SIG-M5 (cell line): Measurements from ENCODE around the gene NGF.

Source experiments
- DNase-seq: peaks from one replicate; lab custom pipeline; 2025; lab: John Stamatoyannopoulos, UW

The NGF gene

DNA sequence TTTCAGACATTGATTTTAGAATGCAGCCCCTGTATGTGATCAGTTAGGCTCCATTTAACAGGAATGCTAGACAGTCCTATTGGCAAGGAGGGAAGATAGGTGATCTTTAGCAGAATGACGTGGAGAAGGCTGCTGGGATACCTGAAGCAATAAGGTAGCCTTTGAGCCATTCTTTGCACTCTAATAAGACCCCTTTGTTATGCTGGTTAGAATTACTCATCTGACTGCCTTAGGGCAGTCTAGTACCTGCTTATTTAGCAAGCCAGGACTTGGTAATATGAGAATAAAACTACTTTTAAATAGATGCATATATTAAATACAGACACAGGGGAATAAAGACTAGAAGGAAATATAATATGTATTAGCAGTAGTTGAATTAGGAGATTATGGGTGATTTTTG, 29.1 kb downstream of the NGF start:
- DNase-seq, result no peak

DNA sequence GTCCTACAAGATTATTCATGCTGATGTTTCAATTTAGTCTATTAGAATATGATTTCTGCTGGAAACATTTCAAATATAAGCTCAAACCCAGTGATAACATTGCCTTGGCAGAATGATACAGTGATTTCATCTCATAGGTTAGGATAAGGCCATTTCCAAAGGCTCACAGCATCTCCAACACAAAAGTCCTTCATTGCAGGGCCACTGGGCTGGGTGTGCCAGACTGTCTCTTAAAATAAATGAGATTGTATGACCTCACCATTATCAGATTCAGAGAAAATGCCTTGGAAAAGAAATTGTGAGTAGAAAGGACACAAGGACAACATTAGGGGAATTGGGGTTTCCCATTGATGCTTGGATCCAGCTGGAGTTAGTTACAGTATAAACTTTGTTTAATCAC, 30.4 kb downstream of the NGF start:
- no peak for DNase-seq

DNA sequence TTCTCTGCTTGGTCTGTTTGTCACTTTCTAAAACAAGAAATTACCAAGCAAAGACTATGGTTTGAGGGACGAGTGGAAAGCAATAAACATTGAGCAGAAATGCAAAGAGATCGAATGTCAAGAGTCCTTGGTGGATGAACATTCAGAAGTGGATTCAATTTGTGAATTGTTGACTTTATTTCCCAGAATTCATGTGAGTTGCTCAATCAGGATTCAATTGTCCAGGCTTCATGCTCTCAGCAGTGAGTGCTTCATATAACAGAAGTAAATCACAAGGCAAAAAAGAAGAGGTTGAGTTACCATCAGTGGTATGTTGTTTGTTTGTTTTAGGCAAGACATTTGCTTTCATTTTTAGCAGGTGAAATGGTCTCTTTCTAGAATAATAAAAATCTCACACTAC, 31.9 kb downstream of the NGF start:
- no peak for DNase-seq

DNA sequence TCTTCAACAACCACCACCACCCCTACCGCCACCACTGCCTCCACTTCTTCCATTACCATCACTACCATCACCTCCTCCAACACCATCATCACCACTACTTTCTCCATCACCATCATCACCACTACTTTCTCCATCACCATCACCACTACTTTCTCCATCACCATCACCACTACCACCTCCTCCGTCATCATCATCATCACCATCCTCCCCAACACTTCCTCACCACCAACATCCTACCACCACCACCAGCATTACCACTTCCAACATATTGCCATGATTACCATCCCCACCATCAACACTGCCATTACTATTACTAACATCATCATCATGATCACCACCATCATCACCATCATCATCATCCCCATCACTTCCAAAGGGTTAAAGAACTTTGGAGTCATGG, 34.7 kb downstream of the NGF start:
- DNase-seq, result no peak

DNA sequence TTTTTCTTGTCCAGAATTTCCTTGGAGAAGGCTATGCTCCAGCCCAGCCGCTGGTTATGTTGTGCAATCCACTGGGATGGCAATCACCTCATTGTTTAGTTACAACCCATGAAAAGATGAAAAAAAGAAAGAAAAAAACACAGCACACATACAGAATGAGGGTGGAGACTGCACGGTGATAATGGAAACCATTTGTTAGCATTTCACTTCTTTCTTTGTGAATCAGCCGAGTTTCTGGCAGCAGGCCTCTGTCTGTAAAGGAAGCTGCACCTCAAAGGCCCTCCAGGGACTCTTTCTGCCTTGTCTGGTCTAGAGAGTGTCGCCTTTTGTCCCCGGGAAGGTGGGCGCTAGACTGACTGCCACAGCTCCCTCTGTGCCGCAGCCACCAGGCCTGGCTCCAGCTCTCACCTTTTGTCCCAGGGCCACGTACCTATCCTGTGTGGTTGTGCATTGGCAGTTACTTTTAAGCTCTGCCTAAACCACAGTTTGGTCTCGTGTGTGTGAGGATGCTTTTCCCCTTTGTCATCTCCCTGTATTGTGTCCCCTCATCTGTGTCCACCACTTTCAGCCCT, 35.6 kb downstream of the NGF start:
- no peak for DNase-seq

DNA sequence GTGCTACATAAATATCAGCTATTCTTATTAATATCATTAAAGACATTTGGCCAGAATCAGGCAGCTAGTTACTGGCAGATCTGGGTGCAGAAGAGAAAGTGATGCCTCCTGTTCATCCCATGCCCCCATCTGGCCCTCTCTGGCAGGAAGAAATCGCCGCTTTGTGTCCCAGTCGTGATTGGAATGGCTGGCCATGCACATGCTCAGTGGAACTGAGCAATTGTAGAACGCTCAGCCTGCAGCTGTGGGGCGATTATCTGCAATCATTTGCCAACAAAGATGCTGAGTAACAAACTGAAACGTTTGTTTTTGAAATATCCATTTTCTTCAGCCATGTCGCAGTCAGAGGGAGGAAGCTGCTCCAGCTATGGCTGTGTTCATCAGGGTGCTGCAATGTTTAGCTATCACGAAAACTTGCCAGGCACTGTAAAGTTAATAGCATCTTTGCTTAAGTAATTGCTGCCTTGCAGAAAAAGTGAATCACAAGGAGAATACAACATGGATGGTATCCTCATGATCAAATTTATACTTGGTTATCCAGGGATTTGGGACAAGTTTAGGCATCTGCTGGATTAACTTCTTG, 36.5 kb downstream of the NGF start:
- DNase-seq, result no peak

DNA sequence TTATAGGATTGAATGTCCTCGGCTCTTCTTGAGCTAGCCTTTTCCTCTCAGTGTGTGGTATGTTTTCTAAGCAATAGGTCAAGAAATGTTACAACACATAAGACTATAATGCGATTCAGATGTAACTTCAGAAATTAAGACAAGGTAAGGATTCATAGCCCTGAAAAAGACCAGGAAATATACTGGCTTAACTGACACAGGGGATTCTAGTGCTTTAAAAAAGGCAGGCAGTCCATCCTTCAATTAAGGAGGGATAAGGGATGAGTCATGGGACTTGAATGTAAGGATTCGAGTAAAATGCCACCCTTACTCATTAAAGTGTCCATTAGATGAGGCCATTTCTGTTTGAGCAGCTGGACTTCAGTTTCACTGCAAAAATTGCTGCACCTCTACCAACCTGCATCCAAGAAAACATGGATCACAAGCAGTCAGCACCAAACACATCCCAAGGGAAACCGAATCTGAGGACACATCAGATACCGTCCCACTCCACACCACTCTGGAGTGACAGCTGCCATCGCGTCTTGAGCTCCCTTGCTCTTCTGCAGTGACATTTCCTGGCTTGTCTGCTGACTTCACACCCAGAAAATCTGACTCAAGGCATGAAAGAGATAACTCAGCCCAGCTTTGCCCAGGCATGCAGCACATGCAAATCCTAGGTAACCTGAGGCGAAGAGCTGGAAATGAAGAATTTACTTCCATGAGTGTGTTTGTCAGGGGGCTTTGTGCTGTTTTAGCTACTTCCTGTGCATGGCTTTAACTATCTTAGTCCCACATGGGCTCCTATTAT, 37.8 kb downstream of the NGF start:
- DNase-seq, result no peak

DNA sequence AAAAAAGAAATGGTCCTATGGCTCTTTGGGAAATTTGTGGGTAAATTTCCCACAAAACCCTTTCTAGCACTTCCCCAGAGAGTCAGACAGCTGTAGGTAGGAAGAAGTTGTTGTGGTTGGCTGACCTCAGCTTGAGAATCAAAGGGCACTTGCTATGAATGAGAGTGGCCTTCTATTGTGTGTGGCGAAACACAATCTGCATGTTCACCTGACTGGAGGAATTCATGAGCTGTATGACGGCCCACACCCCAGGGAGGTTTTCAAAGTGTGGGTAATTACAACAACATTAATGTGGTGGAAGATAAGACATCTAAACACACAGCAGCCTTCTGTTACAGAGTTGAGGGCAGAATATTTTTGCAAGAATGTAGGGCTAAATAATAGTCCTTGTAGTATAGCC, 38.8 kb downstream of the NGF start:
- DNase-seq, result no peak

DNA sequence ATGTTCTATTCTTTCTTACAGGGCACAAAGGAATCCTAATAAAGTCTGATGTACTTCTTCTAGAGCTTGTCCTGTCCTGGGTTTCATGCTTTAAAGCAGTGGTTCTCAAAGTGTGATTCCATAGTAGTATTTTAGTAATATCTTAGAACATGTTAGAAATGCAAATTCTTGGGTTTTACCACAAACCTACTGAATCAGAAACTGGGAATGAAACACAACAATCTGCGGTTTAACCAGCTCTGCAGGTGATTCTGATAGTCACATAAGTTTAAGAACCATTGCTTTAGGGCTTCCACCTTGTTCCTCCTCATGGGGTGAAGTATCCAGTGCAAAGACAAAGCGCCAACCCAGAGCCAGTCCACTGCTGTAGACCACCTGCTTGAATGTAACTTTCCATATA, 41.1 kb downstream of the NGF start:
- no peak for DNase-seq

DNA sequence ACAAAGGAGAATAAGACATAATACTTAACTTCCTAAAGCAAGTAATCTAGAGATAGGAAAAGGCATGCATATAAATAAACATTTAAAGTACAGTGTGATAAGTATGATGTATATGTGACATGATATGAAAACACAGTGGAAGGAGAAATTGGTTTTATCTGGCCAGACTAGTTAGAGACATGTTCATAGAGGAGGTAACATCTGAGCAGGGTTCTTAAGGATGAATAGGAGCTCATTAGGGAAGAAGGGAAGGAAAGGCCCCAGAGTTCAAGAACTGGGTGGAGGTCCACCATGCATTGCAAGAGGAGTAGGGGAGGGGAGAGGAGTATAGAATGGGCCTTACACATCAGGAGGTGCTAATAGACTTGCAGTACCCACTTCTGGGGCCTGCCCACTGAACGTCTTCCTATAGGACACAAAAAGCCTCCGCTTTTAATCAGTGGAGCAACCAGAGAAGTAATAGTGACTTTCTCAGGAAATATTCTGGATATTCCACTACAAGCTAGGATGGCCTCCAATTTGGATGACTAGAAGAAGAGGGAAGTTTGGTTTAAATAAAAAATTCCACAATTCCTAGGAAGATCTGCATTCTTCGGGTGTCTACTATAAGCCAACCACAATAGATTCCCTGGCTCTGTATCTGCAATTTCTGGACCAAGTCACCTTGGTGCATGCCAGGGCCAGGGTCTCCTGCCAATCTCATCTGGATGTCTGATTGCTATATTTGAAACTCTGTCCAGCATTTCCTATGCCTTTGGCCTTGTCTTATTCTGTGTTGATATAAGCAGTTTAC, 41.9 kb downstream of the NGF start:
- no peak for DNase-seq

DNA sequence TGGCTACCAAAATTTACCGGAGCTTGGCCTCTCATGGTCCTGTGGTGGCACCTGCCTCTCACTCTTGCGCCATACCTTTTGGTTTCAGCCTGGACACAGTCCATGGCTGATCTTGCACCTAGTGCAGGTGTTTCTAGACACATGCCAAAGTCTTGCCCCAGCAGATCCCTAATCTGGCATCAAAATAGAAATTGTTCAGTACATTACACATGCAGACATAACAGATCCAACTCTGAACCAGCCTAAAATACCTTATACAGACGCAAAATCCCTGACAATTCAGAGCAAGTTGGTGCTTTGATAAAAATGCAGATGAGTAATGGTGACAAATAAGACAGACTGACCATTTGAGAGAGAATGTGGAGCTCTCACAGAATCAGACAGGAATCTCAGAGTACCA, 44.1 kb downstream of the NGF start:
- DNase-seq, result no peak

DNA sequence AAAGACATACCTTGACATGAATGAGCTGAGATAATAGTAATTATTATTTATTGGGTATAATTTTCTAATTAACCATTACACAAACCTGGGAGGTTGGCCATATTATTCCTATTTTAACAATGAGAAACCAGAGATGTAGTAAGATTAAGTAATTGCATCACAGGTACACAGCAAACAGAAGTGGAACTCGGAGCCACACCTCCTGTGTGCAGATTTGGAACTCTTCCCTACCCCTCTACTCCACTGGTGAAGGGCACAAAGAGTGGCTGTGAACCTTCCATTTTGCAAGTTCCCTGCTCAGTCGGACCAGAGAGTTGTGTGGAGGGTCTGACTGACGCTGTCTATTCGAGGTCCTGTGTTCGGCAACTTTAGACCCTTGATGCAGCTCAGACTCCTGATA, 45.0 kb downstream of the NGF start:
- DNase-seq, result no peak

DNA sequence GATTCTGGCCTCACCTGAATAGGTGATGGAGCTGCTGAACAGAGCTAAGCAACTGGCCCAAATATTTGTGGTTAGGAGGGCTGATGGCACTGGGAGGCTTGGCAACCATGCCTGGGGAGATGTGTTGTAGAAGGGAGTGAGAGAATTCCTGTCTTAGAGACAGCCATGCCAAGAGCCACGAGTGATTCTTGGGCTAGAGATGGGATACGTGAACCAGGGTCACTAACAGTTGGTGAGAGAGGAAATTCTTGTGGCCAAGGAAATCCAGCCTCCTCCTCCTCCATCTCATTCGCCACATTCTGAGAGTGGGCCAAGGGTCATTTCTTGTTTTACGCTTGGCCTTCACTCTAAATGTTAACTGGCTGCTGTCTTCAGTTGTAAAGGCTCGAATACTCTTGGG, 46.3 kb downstream of the NGF start:
- DNase-seq, result no peak

DNA sequence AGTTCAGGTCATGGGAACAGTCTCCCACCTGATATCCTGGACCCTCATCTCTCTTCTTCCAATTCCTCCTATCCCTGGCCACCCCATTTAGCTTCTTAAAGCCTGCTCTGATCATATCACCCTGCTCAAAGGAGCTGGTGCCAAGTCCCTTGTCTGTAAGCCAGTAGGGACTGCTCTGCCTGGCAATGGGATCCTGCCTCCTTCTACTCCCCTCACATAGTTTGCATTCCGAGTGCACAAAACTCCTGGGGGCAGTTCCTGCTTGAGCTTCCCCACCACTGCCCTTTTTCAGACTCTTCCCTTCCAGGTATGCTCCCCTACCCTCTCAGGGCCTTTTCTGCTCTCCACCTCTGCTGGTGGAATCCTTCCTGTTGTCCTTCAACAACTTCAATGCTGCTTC, 48.1 kb downstream of the NGF start:
- DNase-seq, result no peak

DNA sequence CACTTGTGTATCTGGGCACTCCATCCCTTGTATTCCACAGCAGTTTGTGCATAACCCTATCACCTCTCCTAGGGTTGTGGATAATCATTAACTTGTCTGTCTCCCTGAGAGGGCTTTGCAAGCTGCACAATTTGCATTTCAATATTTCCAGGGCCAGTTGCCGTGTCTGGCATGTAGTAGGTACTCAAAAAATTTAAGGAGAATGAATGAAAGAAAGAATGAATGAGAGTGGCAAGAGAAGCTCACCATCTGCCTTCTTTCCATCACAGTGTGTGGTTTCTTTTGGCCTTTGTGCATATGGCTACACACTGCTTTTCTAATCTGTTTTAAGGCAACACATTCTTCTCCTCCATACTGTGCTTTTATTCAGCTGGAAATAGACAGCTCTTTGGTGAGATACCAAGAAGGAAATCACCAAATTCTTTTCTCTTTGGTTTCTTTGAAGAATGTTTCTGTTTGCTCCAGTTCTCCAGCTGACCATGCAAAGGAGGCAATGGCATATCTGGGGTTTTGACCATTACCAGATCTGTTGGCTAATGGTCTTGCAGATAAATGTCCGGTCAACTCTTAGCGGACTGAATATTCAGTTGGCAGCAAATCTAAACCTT, 49.4 kb downstream of the NGF start:
- no peak for DNase-seq

DNA sequence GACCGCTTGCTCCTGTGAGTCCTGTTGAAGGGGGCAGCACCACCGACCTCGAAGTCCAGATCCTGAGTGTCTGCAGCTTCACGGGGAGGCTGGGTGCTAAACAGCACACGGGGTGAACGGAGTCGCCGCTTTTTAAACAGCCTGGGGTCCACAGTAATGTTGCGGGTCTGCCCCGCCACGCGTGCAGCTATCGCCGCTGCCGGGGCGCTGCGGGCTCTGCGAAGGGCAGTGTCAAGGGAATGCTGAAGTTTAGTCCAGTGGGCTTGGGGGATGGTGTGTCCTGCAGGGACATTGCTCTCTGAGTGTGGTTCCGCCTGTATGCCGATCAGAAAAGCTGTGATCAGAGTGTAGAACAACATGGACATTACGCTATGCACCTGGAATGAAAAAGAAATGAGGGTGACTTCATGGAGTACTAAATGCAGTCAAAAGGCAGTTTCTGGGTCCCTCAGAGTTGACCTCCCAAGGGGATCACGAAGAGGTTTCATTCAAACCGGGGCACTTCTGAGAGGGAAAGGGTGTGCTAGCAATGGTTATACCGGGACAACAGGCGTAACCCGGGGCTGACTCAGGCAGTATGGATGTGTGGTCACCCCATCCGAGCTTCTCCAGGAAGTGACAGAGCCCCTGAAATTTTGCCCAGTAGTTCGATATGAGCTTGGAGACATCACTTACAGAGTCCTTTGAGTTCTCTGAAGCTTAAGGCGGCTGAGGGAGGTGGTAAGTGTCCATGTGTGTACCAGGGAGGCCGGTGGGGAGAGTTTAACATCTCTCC, 51.4 kb downstream of the NGF start:
- no peak for DNase-seq

DNA sequence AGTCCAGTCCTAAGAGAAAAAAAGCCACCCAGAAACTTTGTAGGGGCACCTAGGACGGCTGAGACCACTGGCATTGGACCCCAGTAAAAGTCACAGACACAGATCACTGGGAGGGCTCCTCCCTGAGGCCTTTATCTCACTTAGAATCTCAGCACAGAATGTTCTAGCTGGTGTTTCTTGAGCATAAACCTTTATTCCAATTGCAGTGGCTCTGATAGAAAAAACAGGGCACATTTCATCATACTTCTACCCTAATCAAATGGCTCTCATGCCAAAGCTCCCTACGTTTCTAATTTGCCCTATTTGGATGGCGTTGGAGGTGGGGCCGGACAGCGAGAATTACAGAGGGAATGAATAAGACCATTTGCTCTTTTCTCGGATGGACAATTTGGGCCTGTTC, 53.8 kb downstream of the NGF start:
- no peak for DNase-seq

DNA sequence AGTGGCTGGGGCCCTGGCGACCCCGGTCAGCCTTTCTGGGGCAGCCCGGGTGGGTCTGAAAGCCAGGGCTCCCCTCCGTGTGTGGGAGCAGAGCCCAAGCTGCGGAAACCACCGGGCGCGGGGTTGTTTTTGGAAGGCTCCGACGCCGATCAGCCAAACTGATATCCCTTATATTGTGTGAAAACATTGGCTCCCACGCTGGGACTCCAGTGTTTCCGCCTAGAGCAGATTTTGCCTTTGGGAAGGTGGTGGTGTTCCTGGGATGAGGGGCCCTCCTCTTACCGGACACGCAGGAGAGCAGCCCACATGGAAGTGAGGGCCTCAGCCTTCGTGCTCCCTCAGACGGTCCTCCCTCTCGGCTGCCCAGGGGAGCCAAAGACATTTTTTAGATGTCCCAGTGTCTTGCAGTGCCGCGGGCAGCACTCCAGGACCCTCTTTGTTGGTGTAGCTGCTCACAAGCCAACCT, 54.3 kb downstream of the NGF start:
- DNase-seq, result no peak

DNA sequence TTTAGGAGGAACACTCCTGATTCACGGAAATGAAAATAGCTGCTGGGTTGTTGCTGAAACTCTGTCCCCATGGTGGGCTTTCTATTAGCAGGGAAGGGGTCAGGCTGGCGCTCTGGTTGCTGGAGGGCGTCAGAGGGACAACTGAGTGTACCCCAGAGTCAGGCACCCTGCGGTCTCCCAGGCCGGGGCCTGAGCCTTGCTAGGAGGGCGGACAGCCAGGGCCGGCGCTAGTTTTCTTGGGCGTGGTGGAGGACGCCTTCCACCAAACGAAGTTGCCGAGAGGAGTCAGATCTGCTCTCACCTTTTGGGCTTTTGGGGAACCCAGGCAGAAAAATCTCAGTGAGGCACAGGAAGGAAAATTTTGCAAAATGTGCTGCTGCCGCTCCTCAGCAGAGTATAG, 54.8 kb downstream of the NGF start:
- DNase-seq, result no peak

DNA sequence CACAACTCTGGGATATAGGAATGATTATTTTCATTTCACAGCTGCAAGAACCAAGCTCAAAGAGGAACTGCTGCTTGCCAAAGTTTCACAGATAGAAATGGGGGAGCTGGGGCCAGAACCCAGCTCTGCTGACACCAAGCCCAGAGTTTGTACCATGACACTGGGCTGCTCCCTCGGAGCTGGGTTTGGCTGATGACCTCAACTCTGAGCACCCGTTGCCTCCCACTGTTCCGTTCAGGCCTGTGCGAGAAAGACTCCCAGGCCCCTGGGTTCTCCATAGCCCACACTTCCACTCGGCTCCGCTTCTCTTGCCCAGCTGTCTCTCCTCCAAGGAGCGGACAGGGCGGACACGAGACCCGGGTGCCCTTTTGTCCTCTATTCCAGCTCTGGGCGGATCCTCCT, 55.2 kb downstream of the NGF start:
- no peak for DNase-seq

DNA sequence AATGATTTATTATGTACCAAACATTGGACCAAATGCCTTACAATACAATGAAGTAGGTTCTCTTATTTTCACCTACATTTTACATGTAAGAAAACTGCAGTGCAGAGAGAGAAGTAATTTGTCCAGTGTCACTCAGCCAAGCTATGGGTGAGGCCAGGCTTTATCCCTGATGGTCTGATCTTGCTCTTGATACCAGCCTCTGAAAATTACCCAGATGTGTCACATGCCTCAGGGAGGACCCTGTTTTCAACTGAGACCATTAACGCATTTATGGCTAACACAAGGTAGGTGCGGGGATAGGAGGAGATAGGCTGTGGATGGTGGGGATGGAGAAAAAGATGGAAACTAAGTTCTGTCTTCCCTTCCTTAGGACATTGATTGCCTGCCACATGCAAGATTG, 56.9 kb downstream of the NGF start:
- no peak for DNase-seq

DNA sequence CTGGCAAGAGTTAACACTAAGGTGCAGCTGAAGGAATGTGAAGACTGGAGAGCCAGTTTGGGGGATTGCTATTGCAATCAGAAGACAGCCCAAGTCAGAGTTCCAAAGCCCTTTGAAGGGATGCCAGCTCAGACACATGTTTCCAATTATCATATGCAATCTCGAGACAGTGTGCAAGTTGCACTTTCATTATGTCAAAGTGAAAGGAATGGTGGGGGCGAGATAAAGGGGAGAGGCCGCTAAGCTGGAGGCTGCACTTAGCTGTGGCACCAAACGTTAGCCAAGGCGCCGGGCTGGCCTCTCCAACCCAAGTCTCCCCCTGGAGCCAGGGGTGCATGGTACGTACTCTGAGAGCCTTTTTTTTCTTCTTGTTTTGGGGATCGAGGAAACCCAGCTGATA, 58.0 kb downstream of the NGF start:
- DNase-seq, result no peak
